Left lung (tissue), 10 donors: ENCODE results near the gene DDX56. TPM values are rescaled to one million over a fixed set of nuclear protein-coding genes. Genes with fewer than 3 reads are reported as not detected.
"Not testable (repeated sequence)": the region's sequence is repeated elsewhere in the genome, so short reads cannot be mapped to it uniquely, and the experiment has no call there.

Experiments
- ATAC-seq: fragments of 200-7000 bp; cut with Tn5 transposase; one replicate; pipeline ENCODE4 v1.9.1; 2020; ENCODE audit warnings: moderate library complexity
- DNase-seq, 4 donors: peaks; one replicate each; pipeline ENCODE4 v3.0.0-alpha.2; 2013 to 2020
- H3K27ac ChIP-seq, 2 donors: fragments of 200-600 bp; sonication (generic) in 1 of 2; one replicate each; pipeline versions ENCODE4 v1.5.0 to v1.8.0; 2020 to 2021
- H3K27me3 ChIP-seq, 2 donors: fragments of 200-600 bp; sonication (generic) in 1 of 2; one replicate each; pipeline versions ENCODE4 v1.5.0 to v1.8.0; 2020 to 2021
- H3K36me3 ChIP-seq, 2 donors: fragments of 200-600 bp; sonication (generic) in 1 of 2; one replicate each; pipeline versions ENCODE4 v1.5.0 to v1.8.0; 2020 to 2021
- H3K4me1 ChIP-seq, 2 donors: fragments of 200-600 bp; one replicate each; pipeline ENCODE4 v1.8.0; 2021
- H3K4me3 ChIP-seq, 2 donors: fragments of 200-600 bp; sonication (generic) in 1 of 2; one replicate each; pipeline versions ENCODE4 v1.5.0 to v1.8.0; 2020 to 2021; ENCODE audit warnings: mild to moderate bottlenecking in 1 of 2
- H3K9me3 ChIP-seq, 2 donors: fragments of 200-600 bp; sonication (generic) in 1 of 2; one replicate each; pipeline versions ENCODE4 v1.5.0 to v1.8.0; 2020 to 2021
- intact Hi-C, 2 donors: fragments of 100-400 bp; cut with DNase I; formaldehyde crosslinking; loops; one replicate each; pipeline versions ENCODE4 v1.11.2 to v1.14.2; 2022
- polyA plus RNA-seq, 6 donors: library from polyadenylated mRNA; unstranded; fragments of 120-200 nt; gene quantifications; one replicate each; pipeline ENCODE4 v1.2.1, GENCODE V29; 2013; ENCODE audit not compliant: insufficient read length in 6 of 6
- total RNA-seq, 2 donors: library from RNA; stranded (reverse); fragmentation: NEBNext Ultra II Directional; extraction: Animal tissue kit (Norgen Biotek cat#: 25700); gene quantifications; one replicate each; pipeline ENCODE4 v1.2.1, GENCODE V29; 2021
- TF ChIP-seq, protein P1 (sequence below), 2 donors: fragments of 200-600 bp; sonication (generic) in 1 of 2; IDR thresholded peaks; one replicate each; pipeline versions ENCODE4 v1.5.0 to v1.8.0; 2021; ENCODE audit warnings: antibody characterized with exemption in 2 of 2
- donor health status: DM: no; HTN: yes; CAD: no.
- donor health status: DM: no; HTN: no; CAD: no.

DDX56 gene
- total and polyA plus RNA-seq, 8 donors = 43.1 to 86.1 (median 70.8) TPM

- Histone ChIP-seq H3K36me3 (peaks cover 0 to 53% of the 10 kb centered on the region in 2 donors), H3K27me3 (no peaks in the 10 kb centered on the region), H3K9me3 (no peaks in the 10 kb centered on the region), H3K27ac (no peak overlapping the region), H3K4me3 (no peak overlapping the region), H3K4me1 (peaks cover 0 to 4% of the 10 kb centered on the region in 2 donors)
- ATAC-seq = no peak
- TF ChIP-seq, protein P1, sequence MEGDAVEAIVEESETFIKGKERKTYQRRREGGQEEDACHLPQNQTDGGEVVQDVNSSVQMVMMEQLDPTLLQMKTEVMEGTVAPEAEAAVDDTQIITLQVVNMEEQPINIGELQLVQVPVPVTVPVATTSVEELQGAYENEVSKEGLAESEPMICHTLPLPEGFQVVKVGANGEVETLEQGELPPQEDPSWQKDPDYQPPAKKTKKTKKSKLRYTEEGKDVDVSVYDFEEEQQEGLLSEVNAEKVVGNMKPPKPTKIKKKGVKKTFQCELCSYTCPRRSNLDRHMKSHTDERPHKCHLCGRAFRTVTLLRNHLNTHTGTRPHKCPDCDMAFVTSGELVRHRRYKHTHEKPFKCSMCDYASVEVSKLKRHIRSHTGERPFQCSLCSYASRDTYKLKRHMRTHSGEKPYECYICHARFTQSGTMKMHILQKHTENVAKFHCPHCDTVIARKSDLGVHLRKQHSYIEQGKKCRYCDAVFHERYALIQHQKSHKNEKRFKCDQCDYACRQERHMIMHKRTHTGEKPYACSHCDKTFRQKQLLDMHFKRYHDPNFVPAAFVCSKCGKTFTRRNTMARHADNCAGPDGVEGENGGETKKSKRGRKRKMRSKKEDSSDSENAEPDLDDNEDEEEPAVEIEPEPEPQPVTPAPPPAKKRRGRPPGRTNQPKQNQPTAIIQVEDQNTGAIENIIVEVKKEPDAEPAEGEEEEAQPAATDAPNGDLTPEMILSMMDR (IDR thresholded peaks at IDR 0.05) = no peak
- DNase-seq = no peak
- intact Hi-C loops = no loop called here
These were observed 10.5 kb downstream of the DDX56 start for GRCh38 chr7:44563171-44563679.

DNA sequence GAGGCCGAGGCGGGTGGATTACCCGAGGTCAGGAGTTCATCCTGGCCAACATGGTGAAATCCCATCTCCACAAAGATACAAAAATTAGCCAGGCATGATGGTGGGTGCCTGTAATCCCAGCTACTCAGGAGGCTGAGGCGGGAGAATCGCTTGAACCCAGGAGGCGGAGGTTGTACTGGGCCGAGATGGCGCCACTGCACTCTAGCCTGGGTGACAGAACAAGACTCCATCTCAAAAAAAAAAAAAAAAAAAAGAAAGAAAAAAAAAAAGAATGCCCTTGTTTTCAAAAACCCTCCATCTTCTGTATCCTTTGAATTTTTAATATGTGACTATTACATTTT, 11.1 kb downstream of the DDX56 start:
- intact Hi-C loops, ATAC-seq, H3K4me1 ChIP-seq, H3K27me3 ChIP-seq, DNase-seq, H3K27ac ChIP-seq, H3K9me3 ChIP-seq, H3K4me3 ChIP-seq: not testable (repeated sequence)
- peaks cover 0 to 47% of the 10 kb centered on the region in 2 donors for H3K36me3 ChIP-seq

GRCh38 chr7:44561962-44562621, 11.6 kb downstream of the DDX56 start:
- Histone ChIP-seq H3K4me1 (peaks cover 0 to 4% of the 10 kb centered on the region in 2 donors), H3K36me3 (peaks cover 0 to 42% of the 10 kb centered on the region in 2 donors), H3K4me3 (no peak overlapping the region), H3K27ac (no peak overlapping the region), H3K9me3 (no peaks in the 10 kb centered on the region), H3K27me3 (no peaks in the 10 kb centered on the region)
- TF ChIP-seq, protein P1 (IDR thresholded peaks at IDR 0.05) = no peak
- no peak for ATAC-seq
- intact Hi-C loops = no loop called here
- DNase-seq = peak in 1 of 4 donors; percentile 31

DNA sequence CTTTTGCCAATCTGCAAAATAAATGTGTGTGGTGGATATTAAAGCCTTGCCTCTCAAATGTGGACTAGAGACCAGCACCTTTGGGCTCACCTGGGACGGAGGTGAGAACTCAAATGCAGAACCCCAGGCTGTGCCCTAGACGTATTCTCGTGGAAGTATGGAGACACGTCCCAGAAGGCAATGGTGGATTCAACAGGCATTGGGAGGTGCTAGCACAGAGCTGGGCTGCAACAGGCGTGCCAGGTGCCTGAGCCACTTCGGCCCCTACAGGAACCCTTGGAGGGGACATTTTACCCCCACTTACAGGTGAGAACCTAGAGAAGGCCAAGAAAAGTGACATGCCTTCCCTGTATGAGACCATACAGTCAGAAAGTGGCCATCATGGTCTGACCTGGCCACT, 12.2 kb downstream of the DDX56 start:
- TF ChIP-seq, protein P1 (IDR thresholded peaks at IDR 0.05) = no peak
- no peaks in the 10 kb centered on the region for H3K27me3 ChIP-seq
- H3K27ac ChIP-seq = no peak overlapping the region
- ATAC-seq (no peak), DNase-seq (no peak)
- H3K4me3 ChIP-seq = no peak overlapping the region
- intact Hi-C loops = no loop called here
- H3K9me3 ChIP-seq = no peaks in the 10 kb centered on the region
- H3K4me1 ChIP-seq = peaks cover 0 to 4% of the 10 kb centered on the region in 2 donors
- H3K36me3 ChIP-seq = peaks cover 0 to 36% of the 10 kb centered on the region in 2 donors

DNA sequence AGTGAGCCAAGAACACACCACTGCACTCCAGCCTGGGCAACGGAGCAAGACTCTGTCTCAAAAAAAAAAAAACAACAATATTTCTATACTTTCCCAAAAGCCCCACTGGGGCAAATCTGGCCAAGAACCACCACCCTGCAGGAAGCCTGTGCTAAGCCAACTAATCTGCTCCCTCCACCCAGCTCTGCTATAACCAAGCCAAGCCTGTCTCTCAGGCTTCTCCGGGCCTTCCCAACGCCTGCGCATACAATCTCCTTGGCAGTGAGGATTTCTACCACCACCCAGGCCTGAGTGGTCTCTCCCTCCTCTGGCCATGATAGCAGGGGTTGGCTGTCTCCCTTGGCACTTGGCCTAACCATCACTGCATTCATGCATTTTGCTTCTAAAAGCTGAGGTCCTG, 14.2 kb downstream of the DDX56 start:
- Histone ChIP-seq H3K27ac (no peak overlapping the region), H3K4me1 (no peaks in the 10 kb centered on the region), H3K36me3 (peaks cover 0 to 16% of the 10 kb centered on the region in 2 donors), H3K27me3 (no peaks in the 10 kb centered on the region), H3K9me3 (no peaks in the 10 kb centered on the region), H3K4me3 (no peak overlapping the region)
- no peak for DNase-seq
- TF ChIP-seq, protein P1 (IDR thresholded peaks at IDR 0.05) = no peak
- intact Hi-C loops = no loop called here
- ATAC-seq = no peak

- no peaks in the 10 kb centered on the region for H3K36me3 ChIP-seq
- no peak overlapping the region for H3K4me3 ChIP-seq
- DNase-seq (no peak), ATAC-seq (no peak)
- H3K27ac ChIP-seq = no peak overlapping the region
- H3K9me3 ChIP-seq = no peaks in the 10 kb centered on the region
- no peaks in the 10 kb centered on the region for H3K27me3 ChIP-seq
- no peaks in the 10 kb centered on the region for H3K4me1 ChIP-seq
- TF ChIP-seq, protein P1 (IDR thresholded peaks at IDR 0.05) = no peak
- intact Hi-C loops = no loop called here
These were observed 16.2 kb downstream of the DDX56 start for GRCh38 chr7:44557485-44557884.
